Measurements from ENCODE around the gene PLXDC1.
"Not testable (repeated sequence)": the region's sequence is repeated elsewhere in the genome, so short reads cannot be mapped to it uniquely, and the experiment has no call there.

The PLXDC1 gene

DNA sequence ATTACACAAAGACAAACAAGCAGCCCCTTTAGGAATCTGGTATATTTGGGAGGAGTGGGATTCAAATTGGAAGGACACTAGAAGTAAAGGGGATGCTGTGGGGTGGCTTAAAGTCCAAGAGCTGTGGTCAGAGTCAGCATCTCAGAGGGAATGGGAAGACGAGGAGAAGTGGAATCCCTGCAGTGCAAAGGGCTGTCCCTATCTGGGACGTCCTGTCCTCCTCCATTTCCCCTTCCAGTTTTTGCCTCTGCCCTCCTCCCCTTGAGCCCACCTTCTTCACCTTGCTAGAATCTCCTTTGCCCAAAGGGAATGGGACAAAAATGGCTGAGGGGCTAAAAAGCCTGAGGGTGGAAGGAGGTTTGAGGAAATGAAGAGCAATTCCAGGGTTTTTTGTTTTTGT is 4.2 kb upstream of the PLXDC1 start:
- DNase-seq (ENCODE audit: low read depth, low spot score) = no peak

DNA sequence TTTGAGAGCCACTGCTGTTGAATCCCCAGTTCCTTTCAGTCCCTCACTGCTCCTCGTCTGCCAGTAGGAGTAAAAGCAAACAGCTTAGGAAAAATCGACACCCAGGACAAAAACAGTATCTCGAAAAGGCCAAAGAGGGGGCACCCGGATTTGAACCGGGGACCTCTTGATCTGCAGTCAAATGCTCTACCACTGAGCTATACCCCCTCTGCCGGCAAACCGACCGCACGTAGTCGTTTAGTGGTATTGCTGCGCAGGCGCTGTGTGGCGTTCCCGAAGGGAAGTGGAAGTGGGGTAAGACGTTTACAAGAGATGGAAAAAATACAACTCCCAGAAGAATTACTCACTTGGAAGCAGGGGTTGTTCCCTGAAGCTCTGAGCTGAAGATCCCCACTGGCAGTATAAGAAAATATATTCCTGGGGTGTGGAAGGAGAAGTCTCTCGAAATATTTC is 2.2 kb upstream of the PLXDC1 start:
- DNase-seq (ENCODE audit: low read depth, low spot score) = peak; percentile 70

DNA sequence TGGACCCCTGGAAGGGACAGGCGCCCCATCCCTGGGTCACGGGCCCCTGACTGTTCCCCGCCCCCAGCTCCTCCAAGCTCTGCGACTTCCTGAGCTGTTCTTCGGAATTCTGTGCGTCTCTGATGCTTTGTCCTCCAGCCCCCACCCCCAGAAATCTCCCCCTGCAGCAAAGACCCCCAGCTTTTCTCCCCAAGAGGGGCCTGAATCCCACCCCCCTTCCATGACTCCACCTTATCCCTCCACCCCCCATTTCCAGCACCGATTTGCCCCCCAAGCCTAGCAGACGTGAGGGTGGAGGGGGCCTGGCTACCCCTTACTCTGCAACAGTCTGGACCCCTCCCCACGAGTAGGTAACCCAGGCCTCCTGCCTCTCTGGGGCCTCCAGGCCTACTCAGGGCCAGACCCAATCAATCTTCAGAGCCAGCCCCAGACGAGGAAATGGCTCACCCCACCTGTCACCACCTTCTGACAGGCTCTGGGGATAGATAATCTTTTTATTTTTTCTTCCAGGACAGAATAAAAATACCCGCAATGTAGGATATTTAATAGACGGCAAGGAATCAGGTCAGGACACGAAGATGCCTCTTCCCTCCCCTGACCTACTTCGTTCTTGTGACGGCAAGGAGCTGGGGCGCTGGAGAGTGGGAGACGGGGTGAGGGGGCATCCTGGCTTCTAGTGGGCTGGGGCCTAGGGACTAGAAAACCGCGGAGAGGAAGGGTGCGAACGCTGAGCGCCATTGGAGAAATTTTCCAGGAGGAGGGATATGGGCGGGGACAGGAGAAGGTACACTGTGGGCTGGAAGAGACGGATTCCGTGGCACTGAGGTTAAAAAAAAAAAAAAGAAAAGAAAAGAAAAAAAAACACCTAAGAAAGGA is 744 bp upstream of the PLXDC1 start:
- DNase-seq (ENCODE audit: low read depth, low spot score) = no peak

DNA sequence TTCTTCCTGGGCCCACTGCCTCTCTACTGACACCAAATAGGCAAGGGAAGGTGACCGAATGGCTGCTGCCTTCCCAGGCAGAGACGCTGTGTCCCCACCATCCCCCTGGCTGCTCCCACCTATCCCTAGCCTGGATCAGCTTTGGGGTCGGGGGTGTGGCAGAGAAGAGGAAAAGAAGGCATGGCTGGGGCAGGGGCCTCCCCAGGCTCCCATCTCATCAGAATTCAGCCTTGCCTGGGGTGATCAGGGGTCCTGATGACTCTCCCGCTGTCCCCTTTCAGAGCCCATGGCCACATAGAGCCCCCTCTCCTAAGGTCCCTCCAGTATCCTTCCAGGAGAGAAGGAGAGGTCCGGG is 665 bp downstream of the PLXDC1 start:
- DNase-seq (ENCODE audit: low read depth, low spot score) = no peak

DNA sequence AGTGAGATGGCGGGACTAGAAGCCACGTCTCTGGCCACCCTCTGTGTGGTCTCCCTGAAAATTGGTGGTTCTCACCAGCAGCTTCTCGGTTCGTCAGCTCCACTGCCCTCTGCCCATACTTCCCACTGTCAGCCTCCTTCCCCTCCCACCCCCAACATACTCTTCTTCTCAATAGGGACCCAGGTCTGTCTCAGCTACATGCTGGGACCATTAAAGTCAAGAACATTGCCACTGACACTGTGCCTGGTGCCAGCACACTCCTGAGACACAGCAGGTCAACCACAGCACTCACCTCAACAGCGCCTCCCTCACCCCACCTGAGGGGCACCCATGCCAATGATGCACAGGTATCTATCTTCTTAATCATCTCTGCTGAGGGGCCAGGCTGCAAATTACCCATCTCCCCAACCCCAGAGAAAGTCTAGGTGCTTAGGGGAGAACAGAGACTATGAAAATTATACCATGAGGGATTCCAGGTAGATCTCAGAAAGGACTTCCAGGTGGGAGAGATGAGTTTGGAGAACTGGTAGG is 1.3 kb downstream of the PLXDC1 start:
- no peak for DNase-seq (ENCODE audit: low read depth, low spot score)

DNA sequence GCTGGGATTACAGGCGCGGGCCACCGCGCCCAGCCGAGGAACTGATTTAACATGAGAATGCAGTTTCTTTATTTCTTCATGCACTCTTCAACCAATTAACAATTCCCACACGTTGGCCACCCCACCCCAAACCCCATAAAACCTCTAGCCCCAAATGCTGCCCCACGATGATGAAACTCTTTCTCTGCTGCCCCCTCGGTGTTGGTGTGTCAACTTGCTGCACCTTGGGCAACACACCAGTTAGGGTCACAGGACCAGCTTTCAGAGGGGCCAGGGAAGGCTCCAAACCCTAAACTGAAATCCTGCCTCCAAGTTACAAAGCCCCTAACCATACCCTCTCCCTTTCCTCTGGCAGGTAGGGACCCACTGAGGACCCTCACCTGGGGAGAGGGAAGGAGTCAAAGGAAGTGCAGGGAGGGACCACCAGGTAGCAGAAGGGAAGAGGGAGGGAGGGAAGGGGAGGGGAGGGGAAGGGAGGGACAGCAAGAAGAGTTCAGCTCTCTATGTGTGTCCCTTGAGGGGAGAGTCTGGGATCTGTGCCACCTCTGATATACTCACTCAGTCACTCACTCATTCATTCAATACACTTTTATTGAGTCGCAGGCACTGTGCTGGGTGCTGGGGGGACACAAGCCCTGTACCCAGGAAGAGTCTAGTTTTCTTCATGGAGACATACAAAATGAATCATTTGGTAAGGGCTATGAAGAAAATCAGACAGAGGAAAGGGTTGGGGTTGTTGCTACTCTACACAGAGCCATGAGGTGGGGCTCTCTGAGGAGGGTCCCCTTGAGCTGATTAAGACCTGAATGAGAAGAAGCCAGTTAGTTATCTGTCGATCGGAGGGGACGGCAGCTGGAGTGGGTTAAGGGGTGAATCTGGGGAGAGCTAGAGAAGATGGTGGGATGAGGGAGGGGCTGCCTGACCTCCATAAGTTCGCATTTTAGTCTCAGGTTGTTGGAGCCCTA is 3.9 kb downstream of the PLXDC1 start:
- DNase-seq (ENCODE audit: low read depth, low spot score) = no peak

DNA sequence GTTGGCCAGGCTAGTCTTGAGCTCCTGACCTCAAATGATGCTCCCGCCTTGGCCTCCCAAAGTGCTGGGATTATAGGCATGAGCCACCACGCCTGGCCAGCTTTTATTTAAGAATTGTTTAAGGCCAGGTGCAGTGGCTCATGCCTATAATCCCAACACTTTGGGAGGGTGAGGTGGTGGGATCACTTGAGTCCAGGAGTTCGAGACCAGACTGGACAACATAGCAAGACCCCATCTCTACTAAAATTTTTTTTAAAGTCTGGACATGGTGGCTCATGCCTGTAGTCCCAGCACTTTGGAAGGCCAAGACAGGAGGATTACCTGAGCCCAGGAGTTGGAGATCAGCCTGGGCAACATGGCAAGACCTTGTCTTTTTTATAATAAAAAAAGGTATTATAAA is 5.2 kb downstream of the PLXDC1 start:
- DNase-seq (ENCODE audit: low read depth, low spot score) = no peak

DNA sequence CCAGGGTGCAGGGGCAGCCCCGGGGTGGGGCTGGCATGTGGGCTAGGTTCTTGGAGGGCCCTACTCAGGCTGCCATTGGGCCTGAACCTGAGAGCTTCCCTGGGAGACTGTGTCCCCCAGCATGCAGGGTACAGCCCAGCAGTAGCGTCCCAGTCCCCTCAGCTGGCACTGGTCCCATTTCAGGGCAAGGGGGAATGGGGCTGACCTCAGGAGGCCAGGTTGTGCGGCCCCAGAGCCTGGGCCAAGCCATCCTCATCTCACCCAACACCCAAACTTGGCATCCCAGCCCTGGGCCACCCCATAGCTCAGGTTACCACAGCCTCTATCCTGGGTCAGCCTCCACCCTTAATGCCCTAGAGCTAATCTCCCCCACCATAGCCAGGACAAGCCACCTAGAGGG is 6.3 kb downstream of the PLXDC1 start:
- no peak for DNase-seq (ENCODE audit: low read depth, low spot score)

DNA sequence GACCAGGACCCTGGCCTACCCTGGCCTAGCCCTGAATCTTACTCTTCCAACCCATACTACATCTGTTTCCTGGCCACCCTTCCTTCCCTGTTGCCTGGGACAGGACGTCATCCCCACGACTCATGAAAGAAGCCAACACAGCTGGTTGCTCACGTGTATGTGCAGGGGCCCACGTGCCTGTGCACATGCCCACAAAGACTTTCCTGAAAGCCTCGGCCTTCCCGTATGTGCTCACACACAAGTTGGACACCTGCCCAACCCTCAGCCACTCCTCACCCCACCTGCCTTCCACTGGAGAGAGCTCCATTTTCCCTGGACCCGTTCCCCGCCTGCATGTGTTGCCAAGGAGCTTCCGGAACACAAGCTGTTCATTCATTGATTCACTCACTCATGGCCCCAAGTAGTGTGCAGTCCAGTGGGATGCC is 7.0 kb downstream of the PLXDC1 start:
- DNase-seq (ENCODE audit: low read depth, low spot score) = no peak

DNA sequence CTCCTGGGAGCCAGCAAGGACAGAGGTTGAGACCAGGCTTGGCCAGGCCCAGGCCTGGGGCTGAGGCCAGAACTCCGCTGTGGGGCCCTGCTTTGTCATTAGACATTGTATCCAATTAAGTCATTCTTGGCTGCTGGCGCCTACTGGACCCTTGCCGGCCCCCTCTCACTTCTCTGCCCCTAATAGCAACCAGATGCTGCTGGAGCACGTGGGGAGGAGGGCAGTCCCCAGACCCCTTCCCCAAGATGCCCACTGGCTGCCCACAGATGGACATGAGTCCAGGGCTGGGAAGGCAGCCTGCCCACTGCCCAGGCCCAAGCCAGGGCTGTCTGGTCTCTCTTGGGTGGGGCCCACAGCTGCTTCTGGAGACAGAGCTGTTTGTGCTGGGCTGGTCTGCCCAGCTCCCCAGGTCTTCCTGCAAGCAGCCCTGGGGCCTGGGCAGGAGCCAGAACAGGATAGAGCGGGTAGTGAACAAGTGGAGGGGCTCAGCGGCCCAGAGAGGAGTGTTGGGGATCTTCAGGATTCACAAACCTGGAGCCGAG is 7.8 kb downstream of the PLXDC1 start:
- DNase-seq (ENCODE audit: low read depth, low spot score) = no peak

DNA sequence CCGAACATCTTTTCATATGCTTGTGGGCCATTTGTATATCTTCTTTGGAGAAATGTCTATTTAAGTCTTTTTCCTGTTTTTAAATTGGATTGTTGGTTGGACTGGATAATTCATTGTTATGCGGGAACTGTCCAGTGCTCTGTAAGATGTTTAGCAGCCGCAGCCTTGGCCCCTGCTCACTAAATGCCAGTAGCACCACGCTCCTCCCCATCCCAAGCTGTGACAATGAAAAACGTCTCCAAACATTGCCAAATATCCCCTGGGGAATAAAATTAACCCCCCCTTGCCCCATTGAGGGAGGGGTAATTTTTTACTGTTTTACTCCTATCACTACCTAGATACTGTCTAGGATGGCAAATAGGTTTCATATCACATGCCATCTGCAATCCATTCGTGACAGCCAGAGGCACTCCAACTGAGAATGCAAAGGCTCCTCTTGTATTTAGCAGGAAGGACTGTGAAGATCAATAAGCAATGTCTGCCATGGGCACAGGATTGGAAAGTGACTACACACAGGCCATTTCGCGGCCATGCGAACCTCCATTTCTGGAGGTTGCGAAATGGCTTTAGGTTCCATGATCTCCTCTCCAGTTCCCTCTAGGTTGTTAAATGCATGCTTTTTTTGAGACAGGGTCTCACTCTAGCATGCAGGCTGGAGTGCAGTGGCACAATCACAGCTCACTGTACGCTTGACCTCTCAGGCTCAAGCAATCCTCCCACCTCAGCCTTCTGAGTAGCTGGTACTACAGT is 9.3 kb downstream of the PLXDC1 start:
- DNase-seq (ENCODE audit: low read depth, low spot score) = no peak

DNA sequence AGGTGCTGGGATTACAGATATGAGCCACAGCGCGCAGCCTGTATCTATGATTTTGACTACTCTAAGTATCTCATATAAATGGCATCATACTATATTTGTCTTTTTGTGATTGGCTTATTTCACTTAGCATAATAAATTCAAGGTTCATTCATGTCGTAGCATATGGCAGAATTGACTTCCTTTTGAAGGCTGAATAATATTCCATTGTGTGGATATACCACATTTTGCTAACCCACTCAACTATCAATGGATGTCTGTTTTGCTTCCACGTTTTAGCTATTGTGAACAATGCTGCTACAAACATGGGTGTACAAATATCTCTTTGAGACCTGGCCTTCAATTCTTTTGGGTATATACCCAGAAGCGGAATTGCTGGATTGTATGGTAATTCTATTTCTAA is 10.1 kb downstream of the PLXDC1 start:
- no peak for DNase-seq (ENCODE audit: low read depth, low spot score)

DNA sequence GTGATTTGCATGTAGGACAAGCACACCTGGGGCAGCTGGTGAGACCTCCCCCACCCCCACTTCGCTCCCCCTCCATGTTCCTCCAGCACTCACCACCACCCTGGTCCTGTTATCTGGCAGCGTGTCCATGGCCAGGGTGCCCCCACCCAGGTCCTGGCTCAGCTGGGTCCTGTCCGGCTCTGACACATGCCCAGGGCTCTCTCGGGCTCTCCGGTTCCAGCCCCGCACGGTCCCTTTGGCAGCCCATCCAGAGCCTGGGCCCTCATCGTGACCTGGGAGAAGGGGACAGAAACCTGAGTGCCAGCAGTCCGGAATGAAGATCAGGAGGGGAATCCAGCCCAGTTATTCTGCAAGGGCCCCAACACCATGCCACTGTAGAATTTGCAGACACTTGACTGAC is 11.9 kb downstream of the PLXDC1 start:
- no peak for DNase-seq (ENCODE audit: low read depth, low spot score)

DNA sequence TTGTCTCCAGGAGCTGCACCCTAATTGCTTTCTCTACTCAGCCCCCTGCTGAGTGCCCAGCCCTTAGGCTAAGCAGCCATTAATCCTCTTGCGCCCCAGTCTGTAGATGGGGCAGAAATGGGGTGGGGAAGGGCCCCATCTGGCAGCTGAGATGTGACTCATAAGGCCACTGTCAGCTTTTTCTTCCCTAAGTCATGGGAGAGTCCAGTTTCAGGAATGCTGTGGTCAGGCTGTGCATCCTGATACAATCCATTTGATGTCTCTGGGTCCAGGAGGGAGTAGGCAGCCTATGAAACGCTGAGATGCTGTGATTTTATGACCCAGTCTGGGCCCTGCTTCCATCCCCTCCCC is 12.3 kb downstream of the PLXDC1 start:
- no peak for DNase-seq (ENCODE audit: low read depth, low spot score)

DNA sequence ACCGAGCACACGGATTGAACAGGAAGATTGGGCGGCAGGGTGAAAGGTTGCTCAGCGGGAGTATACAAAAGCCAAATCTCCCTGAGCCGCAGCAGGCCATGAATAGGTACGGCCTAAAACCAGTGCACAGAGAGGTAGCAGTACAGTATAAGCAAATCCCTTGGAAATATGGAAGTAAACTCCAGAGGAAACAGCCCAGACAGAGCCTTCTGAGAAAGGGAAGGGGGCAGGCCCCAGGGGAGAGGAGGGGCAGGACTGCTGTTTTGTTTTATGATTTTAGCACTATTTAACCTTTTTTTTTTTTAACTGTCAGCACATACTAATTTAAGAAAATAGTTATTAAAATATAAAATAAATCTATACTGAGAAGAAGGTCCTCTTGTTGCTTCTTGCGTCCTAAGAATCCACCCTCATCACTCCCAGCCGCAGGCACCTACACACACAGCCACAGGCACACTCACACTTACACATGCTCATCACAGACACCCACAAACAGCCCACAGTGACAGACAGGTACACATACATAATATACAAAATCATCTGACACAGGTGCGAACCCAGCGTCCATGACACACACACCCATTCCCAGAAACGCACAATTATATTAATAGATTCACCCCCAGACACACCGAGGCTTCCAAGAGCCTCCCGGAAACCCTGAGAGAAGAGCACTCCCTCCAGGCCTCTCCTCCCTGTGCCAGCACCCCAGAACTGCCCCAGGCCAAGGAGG is 12.8 kb downstream of the PLXDC1 start:
- no peak for DNase-seq (ENCODE audit: low read depth, low spot score)

DNA sequence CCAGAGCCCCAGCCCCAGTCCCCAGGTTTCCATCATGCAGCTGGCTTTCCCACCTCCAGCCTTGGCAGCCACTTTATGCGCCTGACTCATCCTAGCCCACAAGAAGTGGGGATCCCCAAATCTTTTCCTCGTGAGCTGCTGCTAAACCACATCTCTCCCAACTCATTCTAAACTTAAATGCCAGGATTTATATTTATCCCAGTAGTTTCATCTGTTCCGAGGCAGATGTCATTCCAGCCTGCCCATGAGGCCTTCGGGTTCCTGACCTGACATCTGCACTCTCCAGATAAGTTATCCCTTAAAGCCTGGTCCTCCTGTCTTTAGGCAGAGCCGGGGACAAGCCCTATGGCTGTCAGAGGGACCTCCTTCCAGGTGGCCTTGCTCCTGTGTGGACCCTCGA is 16.6 kb downstream of the PLXDC1 start:
- no peak for DNase-seq (ENCODE audit: low read depth, low spot score)

DNA sequence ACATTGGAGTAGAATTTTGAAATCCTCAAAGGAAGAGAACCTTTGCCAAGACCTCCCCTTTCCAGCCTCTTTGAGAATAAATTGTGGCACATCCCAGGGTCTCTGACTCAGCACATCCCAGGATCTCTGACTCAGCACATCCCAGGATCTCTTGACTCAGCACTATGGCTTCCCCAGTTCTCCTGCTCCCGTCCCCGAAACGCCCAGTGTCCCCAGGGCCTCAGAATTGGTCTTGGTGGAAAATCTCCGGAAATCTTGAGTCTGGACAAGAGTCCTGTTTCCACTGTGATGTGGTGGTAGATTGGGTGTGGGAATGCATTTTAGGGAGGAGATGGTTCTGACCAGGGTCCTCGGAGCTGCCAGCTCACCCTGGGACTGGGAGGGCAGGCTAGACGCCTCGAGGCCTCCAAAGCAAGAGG is 19.2 kb downstream of the PLXDC1 start:
- DNase-seq (ENCODE audit: low read depth, low spot score) = no peak

DNA sequence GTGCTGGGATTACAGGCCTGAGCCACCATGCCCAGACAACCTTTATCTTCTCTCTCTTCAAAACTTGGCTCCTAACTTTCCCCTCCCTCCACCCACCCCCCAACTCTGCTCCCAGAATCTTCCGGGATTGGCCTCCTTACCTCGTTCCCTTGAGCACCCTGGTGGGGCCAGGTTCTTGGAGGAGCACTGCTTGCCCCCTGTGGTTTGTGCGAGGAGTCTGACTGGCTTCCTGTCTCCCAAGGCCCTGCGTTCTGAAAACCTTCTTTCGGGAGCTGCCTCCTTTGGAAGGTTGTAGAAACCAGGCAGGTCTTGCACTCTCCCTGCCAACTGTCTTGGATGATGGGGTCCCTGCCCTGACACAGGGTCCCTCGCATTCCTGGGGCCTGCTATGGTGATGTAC is 19.8 kb downstream of the PLXDC1 start:
- no peak for DNase-seq (ENCODE audit: low read depth, low spot score)

DNA sequence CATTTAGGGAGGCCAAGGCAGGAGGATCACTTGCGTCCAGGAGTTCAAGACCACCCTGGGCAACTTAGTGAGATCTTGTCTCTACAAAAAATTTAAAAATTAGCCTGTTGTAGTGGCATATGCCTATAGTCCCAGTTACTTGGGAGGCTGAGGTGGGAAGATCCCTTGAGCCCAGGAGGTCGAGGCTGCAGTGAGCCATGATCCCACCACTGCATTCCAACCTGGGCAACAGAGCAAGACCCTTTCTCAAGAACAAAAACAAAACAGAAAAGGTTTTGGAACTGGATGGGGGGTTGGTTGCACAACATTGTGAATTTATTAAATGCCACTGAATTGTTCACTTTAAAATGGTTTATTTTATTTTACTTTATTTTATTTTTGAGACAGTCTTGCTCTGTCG is 21.2 kb downstream of the PLXDC1 start:
- DNase-seq (ENCODE audit: low read depth, low spot score) = no peak

DNA sequence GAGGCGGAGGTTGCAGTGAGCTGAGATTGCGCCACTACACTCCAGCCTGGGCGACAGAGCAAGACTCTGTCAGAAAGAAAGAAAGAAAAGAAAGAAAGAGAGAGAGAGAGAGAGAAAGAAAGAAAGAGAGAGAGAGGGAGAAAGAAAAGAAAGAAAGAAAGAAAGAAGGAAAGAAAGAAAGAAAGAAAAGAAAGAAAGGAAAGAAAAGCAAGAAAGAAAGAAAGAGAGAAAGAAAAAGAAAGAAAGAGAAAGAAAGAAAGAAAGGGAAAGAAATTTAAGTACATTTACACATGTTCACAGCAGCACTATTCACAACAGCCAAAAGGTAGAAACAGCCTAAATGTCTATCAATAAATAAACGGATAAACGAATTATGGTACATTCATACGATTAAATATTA is 21.9 kb downstream of the PLXDC1 start:
- DNase-seq (ENCODE audit: low read depth, low spot score) = not testable (repeated sequence)

DNA sequence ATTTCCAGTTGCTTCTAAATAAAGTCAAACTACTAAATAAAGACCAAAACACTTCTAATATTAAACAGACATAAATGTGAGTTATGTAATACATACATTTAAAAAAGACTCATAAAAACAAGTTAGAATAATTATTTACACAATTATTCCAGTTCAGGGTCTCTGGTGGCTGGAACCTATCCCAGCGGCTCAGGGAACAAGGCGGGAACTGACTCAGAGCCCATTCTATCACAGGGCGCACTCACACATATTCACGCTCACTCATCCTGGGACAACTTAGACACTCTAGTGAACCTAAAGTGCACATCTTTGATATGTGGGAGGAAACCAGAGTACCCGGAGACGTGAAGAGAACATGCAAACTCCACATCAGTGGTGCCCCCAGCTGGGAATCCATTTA is 25.0 kb downstream of the PLXDC1 start:
- no peak for DNase-seq (ENCODE audit: low read depth, low spot score)
